NCI-H128 (cell line): ENCODE measurements around the gene ESYT2.
"Not testable (repeated sequence)": the region's sequence is repeated elsewhere in the genome, so short reads cannot be mapped to it uniquely, and the experiment has no call there.

ENCODE experiments used
- DNase-seq: peaks from one replicate; lab custom pipeline; 2025; ENCODE audit not compliant: unreplicated experiment; lab: John Stamatoyannopoulos, UW

ESYT2 gene

GRCh38 chr7:158829342-158830210, at the start of gene ESYT2:
Gene ESYT2 (minus strand): TSS chr7:158829509. CDS start chr7:158829418, 91 bp downstream.
- DNase-seq, result peak; percentile 92

- not testable (repeated sequence) for DNase-seq
Measured at GRCh38 chr7:158878151-158879079, 49.1 kb upstream of the ESYT2 start.

GRCh38 chr7:158876984-158877383, 47.7 kb upstream of the ESYT2 start:
- no peak for DNase-seq

- DNase-seq, result no peak
Measured at GRCh38 chr7:158869876-158870275, 40.6 kb upstream of the ESYT2 start.

GRCh38 chr7:158868764-158869410, 39.6 kb upstream of the ESYT2 start:
- DNase-seq, result no peak

- DNase-seq, result no peak
Measured at GRCh38 chr7:158867214-158867984, 38.1 kb upstream of the ESYT2 start.

- DNase-seq, result no peak
Measured at GRCh38 chr7:158865977-158866376, 36.7 kb upstream of the ESYT2 start.

- DNase-seq, result no peak
Measured at GRCh38 chr7:158865462-158865922, 36.2 kb upstream of the ESYT2 start.

- no peak for DNase-seq
Measured at GRCh38 chr7:158864833-158865232, 35.5 kb upstream of the ESYT2 start.

GRCh38 chr7:158864507-158864820, 35.2 kb upstream of the ESYT2 start:
- DNase-seq, result no peak

- no peak for DNase-seq
Measured at GRCh38 chr7:158863611-158864506, 34.5 kb upstream of the ESYT2 start.

- DNase-seq, result not testable (repeated sequence)
Measured at GRCh38 chr7:158862985-158863610, 33.8 kb upstream of the ESYT2 start.

GRCh38 chr7:158861936-158862704, 32.8 kb upstream of the ESYT2 start:
- no peak for DNase-seq

- no peak for DNase-seq
Measured at GRCh38 chr7:158861004-158861787, 31.9 kb upstream of the ESYT2 start.

- no peak for DNase-seq
Measured at GRCh38 chr7:158860394-158860793, 31.1 kb upstream of the ESYT2 start.

- no peak for DNase-seq
Measured at GRCh38 chr7:158858592-158859503, 29.5 kb upstream of the ESYT2 start.
